ENCODE measurements around the gene ZNF763.

Gene ZNF763

GRCh38 chr19:11971041-11971440, 6.2 kb downstream of the ZNF763 start:
- H3K4me2 ChIP-seq (ENCODE audit: insufficient read depth, low read length) = no peak overlapping the region
- no peak for TF ChIP-seq EZH2 (IDR thresholded peaks at IDR 0.05; ENCODE audit: borderline replicate concordance, low read depth, low read length, severe bottlenecking)
- TF ChIP-seq, protein P1, sequence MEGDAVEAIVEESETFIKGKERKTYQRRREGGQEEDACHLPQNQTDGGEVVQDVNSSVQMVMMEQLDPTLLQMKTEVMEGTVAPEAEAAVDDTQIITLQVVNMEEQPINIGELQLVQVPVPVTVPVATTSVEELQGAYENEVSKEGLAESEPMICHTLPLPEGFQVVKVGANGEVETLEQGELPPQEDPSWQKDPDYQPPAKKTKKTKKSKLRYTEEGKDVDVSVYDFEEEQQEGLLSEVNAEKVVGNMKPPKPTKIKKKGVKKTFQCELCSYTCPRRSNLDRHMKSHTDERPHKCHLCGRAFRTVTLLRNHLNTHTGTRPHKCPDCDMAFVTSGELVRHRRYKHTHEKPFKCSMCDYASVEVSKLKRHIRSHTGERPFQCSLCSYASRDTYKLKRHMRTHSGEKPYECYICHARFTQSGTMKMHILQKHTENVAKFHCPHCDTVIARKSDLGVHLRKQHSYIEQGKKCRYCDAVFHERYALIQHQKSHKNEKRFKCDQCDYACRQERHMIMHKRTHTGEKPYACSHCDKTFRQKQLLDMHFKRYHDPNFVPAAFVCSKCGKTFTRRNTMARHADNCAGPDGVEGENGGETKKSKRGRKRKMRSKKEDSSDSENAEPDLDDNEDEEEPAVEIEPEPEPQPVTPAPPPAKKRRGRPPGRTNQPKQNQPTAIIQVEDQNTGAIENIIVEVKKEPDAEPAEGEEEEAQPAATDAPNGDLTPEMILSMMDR (IDR thresholded peaks at IDR 0.05; ENCODE audit: borderline replicate concordance, extremely low read depth, low read length, poor library complexity, severe bottlenecking) = no peak
- no peak overlapping the region for H2AFZ ChIP-seq (ENCODE audit: low read depth, low read length)
- no peak overlapping the region for H3K9ac ChIP-seq (ENCODE audit: low read depth, low read length)
- H3K4me3 ChIP-seq (ENCODE audit: low read depth in 1 of 2, low read length in 2 of 2) = no peak overlapping the region
- no peaks in the 10 kb centered on the region for H3K79me2 ChIP-seq (ENCODE audit: insufficient read depth, low read length)
- H4K20me1 ChIP-seq (ENCODE audit: insufficient read depth, low read length) = no peaks in the 10 kb centered on the region
- H3K36me3 ChIP-seq (ENCODE audit: insufficient read depth, low read length) = no peaks in the 10 kb centered on the region
- no peaks in the 10 kb centered on the region for H3K9me3 ChIP-seq (ENCODE audit: insufficient read depth, low read length, severe bottlenecking)
- H3K4me1 ChIP-seq (ENCODE audit: insufficient read depth, low read length) = peaks cover 3% of the 10 kb centered on the region
- no peaks in the 10 kb centered on the region for H3K27me3 ChIP-seq (ENCODE audit: insufficient read depth, low read length, poor library complexity)
- DNase-seq = no peak
- ATAC-seq (ENCODE audit: insufficient read depth, low read depth) = no peak
- no peak overlapping the region for H3K27ac ChIP-seq (ENCODE audit: low read length)

DNA sequence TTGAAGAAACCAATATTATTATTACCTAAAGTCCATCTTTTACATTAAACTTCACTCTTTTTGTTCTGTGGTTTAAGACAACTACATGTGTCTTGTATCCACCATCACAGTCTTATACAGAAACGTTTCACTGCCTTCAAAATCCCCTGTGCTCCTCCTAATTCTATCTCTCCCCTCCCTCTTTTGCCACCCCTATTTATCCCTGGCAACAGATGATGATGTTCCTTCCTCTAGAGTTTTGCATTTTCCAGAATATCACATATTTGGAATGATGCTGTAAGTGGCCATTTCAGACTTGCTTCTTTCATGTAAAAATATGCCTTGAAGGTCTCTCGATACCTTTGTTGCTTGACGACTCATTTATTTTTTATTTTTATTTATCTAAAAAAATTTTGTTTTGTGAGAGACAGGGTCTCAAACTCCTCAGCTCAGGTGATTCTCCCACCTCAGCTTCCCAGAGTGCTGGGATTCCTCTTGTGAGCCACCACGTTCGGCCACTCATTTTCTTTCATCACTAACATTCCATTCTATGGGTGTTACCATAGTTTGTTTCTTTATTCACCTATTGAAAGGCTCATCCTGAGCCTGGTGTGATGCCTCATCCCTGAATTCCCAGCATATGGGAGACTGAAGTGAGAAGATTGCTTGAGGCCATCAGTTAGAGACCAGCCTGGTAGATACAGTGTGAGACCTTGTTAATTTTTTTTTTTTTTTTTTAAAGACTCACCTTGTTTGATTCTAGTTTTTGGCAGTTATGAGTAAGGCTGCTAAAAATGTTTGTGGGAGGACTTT, 8.4 kb downstream of the ZNF763 start:
- no peaks in the 10 kb centered on the region for H3K79me2 ChIP-seq (ENCODE audit: insufficient read depth, low read length)
- H3K4me3 ChIP-seq (ENCODE audit: low read depth in 1 of 2, low read length in 2 of 2) = no peak overlapping the region
- H3K4me2 ChIP-seq (ENCODE audit: insufficient read depth, low read length) = no peak overlapping the region
- no peaks in the 10 kb centered on the region for H3K27me3 ChIP-seq (ENCODE audit: insufficient read depth, low read length, poor library complexity)
- H4K20me1 ChIP-seq (ENCODE audit: insufficient read depth, low read length) = no peaks in the 10 kb centered on the region
- no peak overlapping the region for H3K9ac ChIP-seq (ENCODE audit: low read depth, low read length)
- no peak overlapping the region for H3K27ac ChIP-seq (ENCODE audit: low read length)
- peaks cover 5% of the 10 kb centered on the region for H3K9me3 ChIP-seq (ENCODE audit: insufficient read depth, low read length, severe bottlenecking)
- DNase-seq (no peak), ATAC-seq (ENCODE audit: insufficient read depth, low read depth) (no peak)
- H3K4me1 ChIP-seq (ENCODE audit: insufficient read depth, low read length) = no peaks in the 10 kb centered on the region
- TF ChIP-seq, protein P1 (IDR thresholded peaks at IDR 0.05; ENCODE audit: borderline replicate concordance, extremely low read depth, low read length, poor library complexity, severe bottlenecking) = no peak
- no peak for TF ChIP-seq EZH2 (IDR thresholded peaks at IDR 0.05; ENCODE audit: borderline replicate concordance, low read depth, low read length, severe bottlenecking)
- H3K36me3 ChIP-seq (ENCODE audit: insufficient read depth, low read length) = peaks cover 12% of the 10 kb centered on the region
- no peak overlapping the region for H2AFZ ChIP-seq (ENCODE audit: low read depth, low read length)

DNA sequence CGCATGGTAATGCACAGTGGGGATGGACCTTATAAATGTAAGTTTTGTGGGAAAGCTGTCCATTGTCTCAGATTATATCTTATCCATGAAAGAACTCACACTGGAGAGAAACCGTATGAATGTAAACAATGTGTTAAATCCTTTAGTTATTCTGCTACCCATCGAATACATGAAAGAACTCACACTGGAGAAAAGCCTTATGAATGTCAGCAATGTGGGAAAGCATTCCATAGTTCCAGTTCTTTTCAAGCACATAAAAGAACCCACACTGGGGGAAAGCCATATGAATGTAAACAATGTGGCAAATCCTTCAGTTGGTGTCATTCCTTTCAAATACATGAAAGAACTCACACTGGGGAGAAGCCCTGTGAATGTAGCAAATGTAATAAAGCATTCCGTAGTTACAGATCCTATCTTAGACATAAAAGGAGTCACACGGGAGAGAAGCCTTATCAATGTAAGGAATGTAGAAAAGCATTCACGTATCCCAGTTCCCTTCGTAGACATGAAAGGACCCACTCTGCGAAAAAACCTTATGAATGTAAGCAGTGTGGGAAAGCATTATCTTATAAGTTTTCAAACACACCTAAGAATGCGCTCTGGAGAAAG, 13.8 kb downstream of the ZNF763 start:
- Histone ChIP-seq H3K27me3 (ENCODE audit: insufficient read depth, low read length, poor library complexity) (no peaks in the 10 kb centered on the region), H3K4me2 (ENCODE audit: insufficient read depth, low read length) (no peak overlapping the region), H4K20me1 (ENCODE audit: insufficient read depth, low read length) (no peaks in the 10 kb centered on the region), H3K9ac (ENCODE audit: low read depth, low read length) (no peak overlapping the region), H2AFZ (ENCODE audit: low read depth, low read length) (no peak overlapping the region), H3K9me3 (ENCODE audit: insufficient read depth, low read length, severe bottlenecking) (peaks cover 38% of the 10 kb centered on the region), H3K36me3 (ENCODE audit: insufficient read depth, low read length) (peaks cover 27% of the 10 kb centered on the region), H3K79me2 (ENCODE audit: insufficient read depth, low read length) (no peaks in the 10 kb centered on the region), H3K27ac (ENCODE audit: low read length) (no peak overlapping the region), H3K4me3 (ENCODE audit: low read depth in 1 of 2, low read length in 2 of 2) (no peak overlapping the region), H3K4me1 (ENCODE audit: insufficient read depth, low read length) (no peaks in the 10 kb centered on the region)
- TF ChIP-seq, protein P1 (IDR thresholded peaks at IDR 0.05; ENCODE audit: borderline replicate concordance, extremely low read depth, low read length, poor library complexity, severe bottlenecking) = no peak
- no peak for TF ChIP-seq EZH2 (IDR thresholded peaks at IDR 0.05; ENCODE audit: borderline replicate concordance, low read depth, low read length, severe bottlenecking)
- no peak for ATAC-seq (ENCODE audit: insufficient read depth, low read depth)
- DNase-seq = no peak

Measured in DND-41 (cell line).